ENCODE data around the gene AMOT. TPM values are rescaled to one million over a fixed set of nuclear protein-coding genes. Genes with fewer than 3 reads are reported as not detected.

The AMOT gene
- polyA plus RNA-seq, 4 donors: 67.9 to 74.8 (median 69.4) TPM

DNA sequence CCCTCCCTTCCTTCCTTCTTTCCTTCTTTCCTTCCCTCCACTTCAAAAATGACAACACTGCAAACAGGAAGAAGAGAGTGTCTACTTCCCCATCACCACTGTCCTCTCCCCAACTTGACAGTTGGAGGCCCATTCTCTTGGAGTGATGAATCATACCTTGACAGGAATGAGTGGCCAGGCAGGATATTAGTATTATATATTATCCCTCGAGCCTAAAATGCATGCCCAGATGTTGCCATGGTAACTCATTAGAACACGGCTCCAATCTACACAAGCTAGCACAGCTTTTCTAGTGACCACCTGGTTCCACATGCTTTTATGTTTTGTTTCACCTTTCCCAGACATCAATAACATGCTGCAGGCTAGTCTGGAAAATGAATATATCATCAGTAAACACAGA is 89.6 kb downstream of the AMOT start:
- no peak for DNase-seq (ENCODE audit: low read depth in 4 of 4, low spot score in 3 of 4)

DNA sequence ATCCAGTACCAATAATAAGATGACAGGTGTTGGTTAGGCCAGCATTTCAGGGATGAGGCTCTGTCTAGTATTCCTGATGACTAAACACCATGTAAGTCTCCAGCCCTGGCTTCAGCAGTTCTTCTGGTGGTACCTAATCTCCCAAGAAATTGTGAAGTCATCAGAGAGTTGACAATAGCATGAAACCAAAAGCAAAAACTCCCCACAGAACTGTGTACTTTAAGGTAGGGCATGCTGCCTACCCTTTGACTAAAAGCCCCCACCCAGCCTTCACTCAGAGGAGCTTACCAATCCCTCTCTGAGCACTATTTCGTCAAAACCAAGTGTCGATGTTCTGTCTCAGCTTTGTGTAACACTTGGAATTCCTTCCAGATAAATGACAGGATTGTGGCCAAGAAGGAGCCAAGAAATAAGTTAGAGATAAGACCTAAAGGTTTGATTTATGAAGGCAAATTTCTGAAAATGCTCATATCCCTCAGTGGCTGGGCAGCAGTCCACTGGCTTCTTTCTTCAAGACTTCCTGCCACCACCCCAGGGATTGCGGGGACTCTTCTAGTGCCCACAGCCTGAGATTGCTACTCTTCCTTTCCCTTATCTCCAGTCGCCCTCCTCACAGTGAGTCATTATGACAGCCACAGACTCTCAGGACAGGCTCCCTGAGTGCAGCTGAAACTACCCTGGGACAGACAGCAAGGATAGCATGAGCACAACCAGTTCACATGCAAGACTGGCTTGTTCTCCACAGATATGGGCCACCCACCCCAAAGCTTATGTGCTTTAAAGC is 93.6 kb downstream of the AMOT start:
- DNase-seq (ENCODE audit: low read depth in 4 of 4, low spot score in 3 of 4): no peak

DNA sequence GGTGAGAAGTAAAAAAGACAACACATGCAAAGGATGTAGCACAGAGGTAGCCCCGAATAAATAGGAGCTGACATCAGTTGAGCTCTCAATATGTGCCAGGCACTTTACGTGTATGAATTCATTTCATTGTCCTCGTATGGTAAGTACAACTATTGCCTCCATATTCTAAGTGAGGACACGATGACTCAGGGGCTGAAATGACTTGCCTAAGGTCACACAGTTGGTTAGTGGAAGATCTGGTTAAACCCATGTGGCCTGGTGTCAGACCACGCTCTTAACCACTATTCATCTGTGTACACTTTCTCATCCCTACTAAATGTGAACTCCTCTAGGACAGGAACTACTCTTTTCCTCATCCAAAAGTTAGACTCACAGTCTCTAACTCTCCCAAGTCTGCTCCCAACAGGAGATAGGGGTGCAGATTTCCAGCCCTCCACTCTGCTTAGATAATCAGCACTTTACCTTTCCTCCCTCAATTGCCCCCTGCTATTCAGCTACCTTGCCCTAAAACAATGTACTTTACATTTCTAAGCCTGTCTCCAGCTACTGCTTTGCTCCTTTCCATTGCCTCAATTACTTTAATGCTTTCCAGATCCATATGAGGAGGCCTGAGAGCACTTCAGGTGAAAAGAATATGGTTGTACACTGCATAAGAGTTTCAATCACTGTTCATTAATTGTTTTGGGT is 102.1 kb downstream of the AMOT start:
- DNase-seq (ENCODE audit: low read depth in 4 of 4, low spot score in 3 of 4): no peak

DNA sequence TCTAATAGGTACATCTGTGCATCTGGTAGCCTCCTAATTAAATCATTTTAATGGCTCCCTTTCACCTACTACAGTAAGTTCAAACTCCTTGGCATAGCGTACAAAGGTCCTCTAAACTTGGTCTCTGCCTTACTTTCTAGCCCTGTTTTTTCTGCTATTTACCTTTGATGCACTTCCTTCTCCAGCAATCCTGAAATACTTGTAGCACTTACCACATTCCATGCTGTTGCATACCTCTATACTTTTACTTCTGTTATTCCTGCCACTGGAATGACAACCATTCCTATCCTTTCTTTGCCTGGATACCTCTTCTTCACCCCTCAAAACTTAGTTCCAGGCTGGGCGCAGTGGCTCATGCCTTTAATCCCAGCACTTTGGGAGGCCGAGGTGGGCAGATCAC is 104.3 kb downstream of the AMOT start:
- DNase-seq (ENCODE audit: low read depth in 4 of 4, low spot score in 3 of 4): no peak

DNA sequence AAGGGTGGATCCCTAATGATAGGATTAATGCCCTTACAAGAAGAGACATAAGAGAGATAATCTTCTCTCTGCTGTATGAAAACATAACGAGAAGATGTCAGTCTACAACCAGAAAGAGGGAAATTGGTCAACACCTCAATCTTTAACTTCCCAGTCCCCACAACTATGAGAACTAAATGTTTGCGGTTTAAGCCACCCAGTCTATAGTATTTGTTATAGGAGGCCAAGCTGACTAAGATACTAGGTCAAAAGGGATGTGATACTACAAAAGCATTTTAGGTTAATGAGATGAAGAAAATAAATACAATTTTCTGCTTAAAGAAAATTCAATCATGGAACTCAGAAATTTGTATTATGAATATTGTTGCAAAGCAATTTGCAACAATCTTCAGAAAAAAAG is 105.5 kb downstream of the AMOT start:
- no peak for DNase-seq (ENCODE audit: low read depth in 4 of 4, low spot score in 3 of 4)

DNA sequence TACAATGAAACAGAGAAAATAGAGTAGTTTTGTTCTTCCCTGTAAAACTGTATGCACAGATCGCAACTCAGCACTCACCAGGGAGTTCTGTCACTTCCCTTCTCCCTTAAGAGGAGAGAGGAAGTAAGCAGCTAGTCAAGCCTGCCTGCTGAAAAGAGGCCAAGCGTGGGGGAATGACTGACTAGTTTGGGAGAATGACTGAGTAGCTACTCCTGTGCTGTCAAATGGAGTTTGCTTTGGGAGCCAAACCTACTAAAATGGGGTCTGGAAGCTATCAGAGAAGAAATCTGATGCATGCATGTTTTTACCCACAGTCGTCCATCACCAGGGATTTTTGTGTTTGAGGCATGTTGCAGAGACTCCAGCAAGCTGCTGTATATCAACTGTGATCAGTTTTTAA is 106.3 kb downstream of the AMOT start:
- DNase-seq (ENCODE audit: low read depth in 4 of 4, low spot score in 3 of 4): no peak

DNA sequence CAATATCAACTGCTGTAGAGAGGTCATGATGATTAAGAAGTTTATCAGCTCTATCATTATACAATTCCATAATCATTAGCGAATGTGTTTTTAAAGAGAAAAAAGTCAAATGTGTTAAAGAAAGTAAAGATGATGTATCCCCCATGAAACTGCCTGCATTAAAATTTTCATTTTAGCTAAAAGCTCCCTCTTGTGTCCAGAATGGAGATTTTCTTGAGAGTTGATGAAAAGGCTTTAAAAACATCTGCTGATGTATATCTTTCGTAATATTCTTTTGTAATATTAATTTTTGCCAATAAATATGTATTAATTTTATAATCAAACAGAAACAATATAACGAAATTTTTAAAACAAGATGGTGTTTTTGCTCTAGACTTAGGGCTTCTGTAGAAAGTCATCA is 108.8 kb downstream of the AMOT start:
- no peak for DNase-seq (ENCODE audit: low read depth in 4 of 4, low spot score in 3 of 4)

Other genes with a start within 250 kb of the AMOT start
- under 1 TPM; 0.44 to 0.86 (median 0.53) TPM for gene LHFPL1, start 160.9 kb downstream of the AMOT start, polyA plus RNA-seq (ENCODE audit: insufficient read length in 4 of 4)

Measured in right renal pelvis (tissue), 4 donors.